GM10266 (cell line): ENCODE results near the gene FFAR3.

Experiments
- DNase-seq: peaks from one replicate; pipeline ENCODE4 v3.0.0; 2012; ENCODE audit errors: extremely low spot score
- CTCF ChIP-seq: IDR thresholded peaks from 2 replicates; pipeline ENCODE4 v1.5.1; 2012; ENCODE audit warnings: mild to moderate bottlenecking, low read depth; ENCODE audit not compliant: control insufficient read depth, insufficient read depth; ENCODE audit errors: missing control alignments

Gene FFAR3

GRCh38 chr19:35362261-35363000, 4.2 kb downstream of the FFAR3 start:
- TF ChIP-seq CTCF, result no peak
- DNase-seq, result no peak

GRCh38 chr19:35363001-35363590, 4.8 kb downstream of the FFAR3 start:
- no peak for TF ChIP-seq CTCF
- DNase-seq, result no peak

GRCh38 chr19:35363711-35364425, 5.6 kb downstream of the FFAR3 start:
- no peak for TF ChIP-seq CTCF
- DNase-seq, result no peak

GRCh38 chr19:35365303-35365702, 7.0 kb downstream of the FFAR3 start:
- DNase-seq, result no peak
- no peak for TF ChIP-seq CTCF

GRCh38 chr19:35368378-35368777, 10.1 kb downstream of the FFAR3 start:
- no peak for TF ChIP-seq CTCF

GRCh38 chr19:35369522-35369921, 11.3 kb downstream of the FFAR3 start:
- TF ChIP-seq CTCF, result no peak

More at GRCh38 chr19:35368378-35368777, 10.1 kb downstream of the FFAR3 start:
- DNase-seq, result no peak

GRCh38 chr19:35370722-35371121, 12.5 kb downstream of the FFAR3 start, which contains the start of gene GPR42:
TSS of gene GPR42 (plus strand) at chr19:35371068. CDS start at chr19:35371360, 292 bp downstream.
- no peak for DNase-seq
- TF ChIP-seq CTCF, result no peak

More at GRCh38 chr19:35369522-35369921, 11.3 kb downstream of the FFAR3 start:
- no peak for DNase-seq
